ENCODE data around the gene GRAP2.

Gene GRAP2

DNA sequence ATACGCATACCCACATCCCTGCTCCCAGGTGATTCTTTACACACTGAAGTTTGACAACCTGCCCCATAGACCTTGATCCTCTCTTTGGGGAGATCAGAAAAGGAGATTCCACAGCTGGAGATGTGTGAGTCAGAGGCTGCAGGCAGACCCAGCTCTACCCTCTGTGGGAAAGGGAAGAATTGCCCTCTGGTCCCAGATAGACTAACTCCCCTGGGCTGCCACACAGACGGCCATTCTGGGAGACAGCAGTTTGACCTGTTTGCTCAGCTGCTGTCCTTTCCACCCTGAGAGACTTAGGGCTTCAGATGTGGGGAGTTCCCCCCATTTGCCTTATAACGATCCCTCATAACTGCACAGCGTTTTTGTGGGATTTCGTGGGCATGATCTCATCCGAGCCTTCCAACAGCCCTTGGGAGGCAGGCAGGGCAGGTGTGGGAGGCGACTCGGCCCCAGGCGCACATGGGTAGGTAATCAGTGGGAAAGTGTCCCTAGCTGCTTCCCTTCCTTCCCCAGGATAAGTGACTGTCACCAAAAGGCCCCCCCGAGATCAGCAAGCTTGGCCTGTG lies 107.9 kb downstream of the GRAP2 start:
- H3K4me3 ChIP-seq (ENCODE audit: control insufficient read depth, low read depth, low read length): no peak overlapping the region
- no peak for DNase-seq (ENCODE audit: low read depth)
- TF ChIP-seq, protein P1, sequence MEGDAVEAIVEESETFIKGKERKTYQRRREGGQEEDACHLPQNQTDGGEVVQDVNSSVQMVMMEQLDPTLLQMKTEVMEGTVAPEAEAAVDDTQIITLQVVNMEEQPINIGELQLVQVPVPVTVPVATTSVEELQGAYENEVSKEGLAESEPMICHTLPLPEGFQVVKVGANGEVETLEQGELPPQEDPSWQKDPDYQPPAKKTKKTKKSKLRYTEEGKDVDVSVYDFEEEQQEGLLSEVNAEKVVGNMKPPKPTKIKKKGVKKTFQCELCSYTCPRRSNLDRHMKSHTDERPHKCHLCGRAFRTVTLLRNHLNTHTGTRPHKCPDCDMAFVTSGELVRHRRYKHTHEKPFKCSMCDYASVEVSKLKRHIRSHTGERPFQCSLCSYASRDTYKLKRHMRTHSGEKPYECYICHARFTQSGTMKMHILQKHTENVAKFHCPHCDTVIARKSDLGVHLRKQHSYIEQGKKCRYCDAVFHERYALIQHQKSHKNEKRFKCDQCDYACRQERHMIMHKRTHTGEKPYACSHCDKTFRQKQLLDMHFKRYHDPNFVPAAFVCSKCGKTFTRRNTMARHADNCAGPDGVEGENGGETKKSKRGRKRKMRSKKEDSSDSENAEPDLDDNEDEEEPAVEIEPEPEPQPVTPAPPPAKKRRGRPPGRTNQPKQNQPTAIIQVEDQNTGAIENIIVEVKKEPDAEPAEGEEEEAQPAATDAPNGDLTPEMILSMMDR (IDR thresholded peaks at IDR 0.05; ENCODE audit: control insufficient read depth, insufficient read depth, low read depth, low read length, missing control alignments): no peak

- H3K4me3 ChIP-seq (ENCODE audit: control insufficient read depth, low read depth, low read length): no peak overlapping the region
- DNase-seq (ENCODE audit: low read depth): no peak
- TF ChIP-seq, protein P1 (IDR thresholded peaks at IDR 0.05; ENCODE audit: control insufficient read depth, insufficient read depth, low read depth, low read length, missing control alignments): no peak
Observed at GRCh38 chr22:40009292-40009774, 108.4 kb downstream of the GRAP2 start.

- TF ChIP-seq, protein P1 (IDR thresholded peaks at IDR 0.05; ENCODE audit: control insufficient read depth, insufficient read depth, low read depth, low read length, missing control alignments): no peak
- H3K4me3 ChIP-seq (ENCODE audit: control insufficient read depth, low read depth, low read length): no peak overlapping the region
- no peak for DNase-seq (ENCODE audit: low read depth)
Observed at GRCh38 chr22:40009951-40010671, 109.2 kb downstream of the GRAP2 start.

DNA sequence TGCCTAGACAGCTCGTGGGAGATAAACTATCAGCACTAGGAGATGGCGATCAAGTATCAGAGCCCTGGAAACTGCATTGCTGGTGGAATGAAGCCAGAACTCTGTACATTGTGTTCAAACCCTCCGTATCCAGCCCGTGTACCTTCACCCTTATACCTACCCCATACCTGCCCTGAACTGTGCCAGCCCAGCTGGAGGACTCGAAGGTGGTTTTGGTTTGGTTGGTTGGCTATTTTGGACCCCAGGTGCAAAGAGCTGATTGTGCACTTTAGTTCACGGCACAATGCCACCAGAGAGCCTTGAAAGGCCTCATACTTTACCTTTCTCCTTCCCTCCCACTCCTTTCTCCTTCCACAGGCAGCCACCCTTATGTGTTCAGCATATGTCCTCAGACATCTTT lies 109.9 kb downstream of the GRAP2 start:
- TF ChIP-seq, protein P1 (IDR thresholded peaks at IDR 0.05; ENCODE audit: control insufficient read depth, insufficient read depth, low read depth, low read length, missing control alignments): no peak
- no peak overlapping the region for H3K4me3 ChIP-seq (ENCODE audit: control insufficient read depth, low read depth, low read length)
- DNase-seq (ENCODE audit: low read depth): no peak

DNA sequence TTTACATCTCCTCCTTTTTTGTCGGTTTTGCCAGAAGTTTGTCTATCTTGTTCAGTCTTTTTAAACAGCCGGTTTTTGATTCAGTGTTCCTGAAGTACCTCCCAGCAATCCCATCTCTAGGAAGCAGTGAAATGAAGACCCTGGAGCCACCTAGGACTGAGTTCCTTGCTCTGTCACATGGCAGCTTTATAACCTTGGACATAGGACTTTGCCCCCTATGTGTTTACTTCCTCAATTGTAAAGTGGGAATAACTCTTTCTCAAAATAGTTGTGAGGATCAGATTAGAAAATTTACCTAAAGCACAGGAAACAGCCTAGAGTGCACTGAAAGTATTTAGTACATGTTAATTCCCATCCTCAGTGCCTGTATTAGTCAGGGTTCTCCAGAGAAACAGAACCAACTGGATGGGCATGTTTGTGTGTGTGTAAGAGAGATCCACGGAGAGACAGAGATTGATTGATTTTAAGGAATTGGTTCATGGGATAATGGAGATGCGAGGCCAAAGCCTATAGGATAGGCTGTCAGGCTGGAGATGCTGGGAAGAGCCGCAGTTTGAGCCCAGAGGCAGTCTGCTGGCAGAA lies 113.9 kb downstream of the GRAP2 start:
- H3K4me3 ChIP-seq (ENCODE audit: control insufficient read depth, low read depth, low read length): no peak overlapping the region
- DNase-seq (ENCODE audit: low read depth): no peak
- TF ChIP-seq, protein P1 (IDR thresholded peaks at IDR 0.05; ENCODE audit: control insufficient read depth, insufficient read depth, low read depth, low read length, missing control alignments): no peak

DNA sequence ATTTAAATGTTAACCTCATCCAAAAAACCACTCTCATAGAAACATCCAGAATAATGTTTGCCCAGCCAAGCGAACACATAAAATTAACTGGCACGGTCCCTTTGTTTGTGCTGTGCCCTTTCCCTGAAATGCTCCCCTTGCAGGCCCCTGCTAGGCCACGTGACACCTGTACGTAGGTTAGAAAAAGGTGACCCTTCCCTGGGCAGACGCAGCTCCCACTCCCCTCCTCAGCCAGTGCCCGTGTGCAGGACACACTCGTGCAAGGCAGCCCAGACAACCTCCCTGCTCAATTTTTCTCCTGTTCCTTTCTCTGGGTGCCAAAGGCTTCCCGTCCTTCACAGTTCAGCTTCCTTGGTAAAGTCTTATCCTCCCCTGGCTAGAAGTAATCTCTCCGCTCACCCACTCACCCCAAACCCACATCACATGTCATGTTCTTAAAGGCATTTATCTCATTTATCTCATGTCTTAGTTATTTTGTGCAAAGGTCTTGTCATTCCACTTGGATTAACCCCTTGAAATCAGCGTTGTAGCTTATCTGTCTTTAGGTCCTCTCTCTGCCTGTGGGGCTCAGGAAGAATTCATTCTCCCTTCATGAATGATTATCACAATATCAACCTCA lies 114.6 kb downstream of the GRAP2 start:
- no peak for DNase-seq (ENCODE audit: low read depth)
- TF ChIP-seq, protein P1 (IDR thresholded peaks at IDR 0.05; ENCODE audit: control insufficient read depth, insufficient read depth, low read depth, low read length, missing control alignments): no peak
- H3K4me3 ChIP-seq (ENCODE audit: control insufficient read depth, low read depth, low read length): no peak overlapping the region

All from AG09309 (cell line).